ENCODE results near the gene FYN. TPM values are rescaled to one million over a fixed set of nuclear protein-coding genes. Genes with fewer than 3 reads are reported as not detected.
A peak's percentile ranks its signal among the peaks of the same experiment; 100 is the strongest.

Gene FYN
- polyA plus RNA-seq, 3 donors: 88.4 to 149 (median 114) TPM

DNA sequence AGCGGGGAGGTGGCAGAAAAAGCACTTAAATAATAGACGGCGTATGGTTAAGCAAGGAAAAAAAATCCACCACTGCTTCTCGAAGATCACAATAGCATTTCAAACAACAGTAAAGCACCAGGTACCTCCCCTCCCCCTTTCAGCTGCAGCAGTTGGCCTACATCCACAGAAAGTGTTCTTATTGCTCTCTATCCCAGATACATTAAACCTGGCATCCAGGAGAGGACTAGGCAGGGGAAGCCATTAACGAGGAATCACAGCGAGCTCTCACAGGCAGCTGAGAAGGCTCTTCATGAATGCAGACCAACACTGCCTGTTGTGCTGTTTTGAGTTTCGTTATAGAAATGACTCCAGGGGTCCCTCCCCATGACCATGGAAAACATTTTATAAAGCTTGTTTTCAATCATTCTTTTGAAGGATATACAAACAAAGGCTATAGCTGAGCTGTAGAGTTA lies 11.8 kb downstream of the FYN start:
- Histone ChIP-seq H4K20me1 (ENCODE audit: insufficient read depth, low read length) (peaks cover 100% of the 10 kb centered on the region), H3K9ac (ENCODE audit: insufficient read depth, low read length, poor library complexity, severe bottlenecking) (no peak overlapping the region), H2AFZ (ENCODE audit: insufficient read depth, low read depth, low read length, poor library complexity, severe bottlenecking) (no peak overlapping the region), H3K4me2 (replicated peaks; ENCODE audit: extremely low read depth, low read length, poor library complexity, severe bottlenecking) (no peak overlapping the region), H3K27ac (ENCODE audit: low read depth in 1 of 2, low read length in 2 of 2) (no peak overlapping the region), H3K4me1 (ENCODE audit: control insufficient read depth in 1 of 2, insufficient read depth in 2 of 2, low read length in 2 of 2) (no peaks in the 10 kb centered on the region), H3K36me3 (replicated peaks in 1 of 2; ENCODE audit: control insufficient read depth in 1 of 2, insufficient read depth in 2 of 2, low read length in 2 of 2) (peaks cover 0 to 9% of the 10 kb centered on the region in 2 donors), H3K79me2 (ENCODE audit: insufficient read depth, low read length) (peaks cover 100% of the 10 kb centered on the region), H3K9me3 (replicated peaks in 1 of 2; ENCODE audit: control insufficient read depth in 1 of 2, insufficient read depth in 1 of 2, low read length in 2 of 2) (no peaks in the 10 kb centered on the region), H3K4me3 (replicated peaks in 1 of 3; ENCODE audit: low read depth in 2 of 3, low read length in 3 of 3) (no peak overlapping the region), H3K27me3 (ENCODE audit: control insufficient read depth in 2 of 2, insufficient read depth in 2 of 2, low read length in 2 of 2) (no peaks in the 10 kb centered on the region)
- WGBS (ENCODE audit: insufficient coverage): 100% methylated on average over 2 of the region's 7 CpGs
- peaks cover 18 to 30% of the 10 kb centered on the region in 2 donors for H3K36me3 Mint-ChIP-seq
- peaks cover 0 to 2% (median 1%) of the 10 kb centered on the region in 3 donors for H3K27me3 Mint-ChIP-seq (ENCODE audit: low read depth in 3 of 3)
- no peak overlapping the region for H3K4me3 Mint-ChIP-seq
- peaks cover 47% of the 10 kb centered on the region for H3K4me1 Mint-ChIP-seq
- H3K9me3 Mint-ChIP-seq: no peaks in the 10 kb centered on the region
- H3K27ac Mint-ChIP-seq: no peak overlapping the region
- DNase-seq: no peak
- TF ChIP-seq CTCF (IDR thresholded peaks at IDR 0.05): no peak
- intact Hi-C loops (cut with micrococcal nuclease): no loop called here

GRCh38 chr6:111858347-111858746 lies 14.9 kb downstream of the FYN start:
- Histone ChIP-seq H3K9me3 (replicated peaks in 1 of 2; ENCODE audit: control insufficient read depth in 1 of 2, insufficient read depth in 1 of 2, low read length in 2 of 2) (no peaks in the 10 kb centered on the region), H3K4me3 (replicated peaks in 1 of 3; ENCODE audit: low read depth in 2 of 3, low read length in 3 of 3) (no peak overlapping the region), H3K27ac (ENCODE audit: low read depth in 1 of 2, low read length in 2 of 2) (no peak overlapping the region), H2AFZ (ENCODE audit: insufficient read depth, low read depth, low read length, poor library complexity, severe bottlenecking) (no peak overlapping the region), H3K4me2 (replicated peaks; ENCODE audit: extremely low read depth, low read length, poor library complexity, severe bottlenecking) (no peak overlapping the region), H3K27me3 (ENCODE audit: control insufficient read depth in 2 of 2, insufficient read depth in 2 of 2, low read length in 2 of 2) (no peaks in the 10 kb centered on the region), H3K4me1 (ENCODE audit: control insufficient read depth in 1 of 2, insufficient read depth in 2 of 2, low read length in 2 of 2) (peaks cover 14 to 27% of the 10 kb centered on the region in 2 donors), H3K36me3 (replicated peaks in 1 of 2; ENCODE audit: control insufficient read depth in 1 of 2, insufficient read depth in 2 of 2, low read length in 2 of 2) (no peaks in the 10 kb centered on the region), H3K79me2 (ENCODE audit: insufficient read depth, low read length) (peaks cover 98% of the 10 kb centered on the region), H3K9ac (ENCODE audit: insufficient read depth, low read length, poor library complexity, severe bottlenecking) (no peak overlapping the region), H4K20me1 (ENCODE audit: insufficient read depth, low read length) (peaks cover 99% of the 10 kb centered on the region)
- 100% methylated on average over 1 of the region's 3 CpGs for WGBS (ENCODE audit: insufficient coverage)
- intact Hi-C loops (cut with micrococcal nuclease): no loop called here
- Mint-ChIP-seq H3K36me3 (peaks cover 16 to 19% of the 10 kb centered on the region in 2 donors), H3K27ac (peak overlapping the region in 4 of 7 donors; percentile 26 to 69 (median 59)), H3K9me3 (no peaks in the 10 kb centered on the region), H3K4me3 (no peak overlapping the region), H3K27me3 (ENCODE audit: low read depth in 3 of 3) (peaks cover 0 to 2% (median 0%) of the 10 kb centered on the region in 3 donors), H3K4me1 (peaks cover 54% of the 10 kb centered on the region)
- TF ChIP-seq CTCF (IDR thresholded peaks at IDR 0.05): no peak
- no peak for DNase-seq

Data from CD14-positive monocyte (primary cell).